Mesenchymal stem cell (in vitro differentiated cells and primary cell): Measurements from ENCODE around the gene RAB10.
"Not testable (repeated sequence)": the region's sequence is repeated elsewhere in the genome, so short reads cannot be mapped to it uniquely, and the experiment has no call there.

Experiments
- DNase-seq: peaks from one replicate; pipeline ENCODE4 v3.0.0-alpha.2; 2013
- H2AFZ ChIP-seq: one replicate; pipeline ENCODE4 v1.6.1; 2013; ENCODE audit warnings: low read depth, mild to moderate bottlenecking, control low read depth, inconsistent platforms, low read length, moderate library complexity
- H2AK5ac ChIP-seq: 2 replicates; pipeline ENCODE4 v1.6.1; 2013; ENCODE audit warnings: low read length, moderate library complexity, mild to moderate bottlenecking, inconsistent platforms; ENCODE audit not compliant: severe bottlenecking
- H2BK120ac ChIP-seq: one replicate; pipeline ENCODE4 v1.6.1; 2013; ENCODE audit warnings: low read depth, mild to moderate bottlenecking, inconsistent platforms, low read length, moderate library complexity
- H2BK12ac ChIP-seq, 2 experiments: one replicate each; pipeline ENCODE4 v1.6.1; 2013; ENCODE audit warnings: inconsistent platforms in 2 of 2, low read length in 2 of 2, mild to moderate bottlenecking in 2 of 2, moderate library complexity in 2 of 2, control low read depth in 1 of 2
- H2BK15ac ChIP-seq: one replicate; pipeline ENCODE4 v1.6.1; 2013; ENCODE audit warnings: mild to moderate bottlenecking, low read depth, inconsistent platforms; ENCODE audit not compliant: poor library complexity, severe bottlenecking
- H2BK5ac ChIP-seq: 2 replicates; pipeline ENCODE4 v1.6.1; 2013; ENCODE audit warnings: low read depth, mild to moderate bottlenecking, low read length, control low read depth, inconsistent platforms; ENCODE audit not compliant: poor library complexity, severe bottlenecking
- H3K14ac ChIP-seq, 2 experiments: one replicate each; pipeline ENCODE4 v1.6.1; 2013; ENCODE audit warnings: inconsistent platforms in 2 of 2, low read length in 2 of 2, control low read depth in 1 of 2, mild to moderate bottlenecking in 1 of 2, moderate library complexity in 1 of 2
- H3K18ac ChIP-seq, 2 experiments: one replicate each; pipeline ENCODE4 v1.6.1; 2013; ENCODE audit warnings: inconsistent platforms in 2 of 2, low read length in 2 of 2, control low read depth in 1 of 2, low read depth in 1 of 2, mild to moderate bottlenecking in 1 of 2
- H3K23ac ChIP-seq, 2 experiments: one replicate each; pipeline ENCODE4 v1.6.1; 2013; ENCODE audit warnings: inconsistent platforms in 2 of 2, low read length in 2 of 2, mild to moderate bottlenecking in 2 of 2, moderate library complexity in 2 of 2, control low read depth in 1 of 2
- H3K27ac ChIP-seq: 2 replicates; pipeline ENCODE4 v1.5.1; 2013; ENCODE audit warnings: mild to moderate bottlenecking, moderate library complexity, low read length, control low read depth, inconsistent platforms; ENCODE audit not compliant: poor library complexity, severe bottlenecking
- H3K27me3 ChIP-seq, 2 experiments: 2 replicates each; pipeline versions ENCODE4 v1.6.1 to v1.7.0; 2013; ENCODE audit warnings: low read length in 2 of 2, mild to moderate bottlenecking in 2 of 2, moderate library complexity in 2 of 2, control low read depth in 1 of 2, inconsistent platforms in 1 of 2; ENCODE audit not compliant: control insufficient read depth in 1 of 2, insufficient read depth in 1 of 2
- H3K36me3 ChIP-seq, 2 experiments: 2 replicates each; pipeline versions ENCODE4 v1.6.1 to v1.7.0; 2013; ENCODE audit warnings: low read length in 2 of 2, control low read depth in 1 of 2, inconsistent platforms in 1 of 2, low read depth in 1 of 2, mild to moderate bottlenecking in 1 of 2; ENCODE audit not compliant: insufficient read depth in 2 of 2, control insufficient read depth in 1 of 2
- H3K4ac ChIP-seq, 2 experiments: one replicate each; pipeline ENCODE4 v1.6.1; 2013; ENCODE audit warnings: inconsistent platforms in 2 of 2, low read length in 2 of 2, mild to moderate bottlenecking in 2 of 2, moderate library complexity in 2 of 2, control low read depth in 1 of 2, low read depth in 1 of 2
- H3K4me1 ChIP-seq: 2 replicates; pipeline ENCODE4 v1.6.1; 2013; ENCODE audit warnings: low read depth, low read length, control low read depth; ENCODE audit not compliant: control insufficient read depth, insufficient read depth
- H3K4me2 ChIP-seq: 2 replicates; pipeline ENCODE4 v1.6.1; 2013; ENCODE audit warnings: low read length, mild to moderate bottlenecking, inconsistent platforms; ENCODE audit not compliant: poor library complexity, severe bottlenecking
- H3K4me3 ChIP-seq, 2 experiments: 2 replicates each; pipeline versions ENCODE4 v1.5.1 to v1.7.0; 2013; ENCODE audit warnings: low read length in 2 of 2, mild to moderate bottlenecking in 2 of 2, control low read depth in 1 of 2, low read depth in 1 of 2; ENCODE audit not compliant: insufficient read depth in 1 of 2
- H3K79me1 ChIP-seq: replicated peaks from 2 replicates; pipeline ENCODE4 v1.6.1; 2013; ENCODE audit warnings: mild to moderate bottlenecking, control low read depth, low read length, inconsistent platforms; ENCODE audit not compliant: poor library complexity, severe bottlenecking
- H3K9ac ChIP-seq: 2 replicates; pipeline ENCODE4 v1.7.0; 2013; ENCODE audit warnings: mild to moderate bottlenecking, low read length, moderate library complexity
- H3K9me3 ChIP-seq: 2 replicates; pipeline ENCODE4 v1.7.0; 2013; ENCODE audit warnings: mild to moderate bottlenecking, low read length; ENCODE audit not compliant: control insufficient read depth
- H4K8ac ChIP-seq: one replicate; pipeline ENCODE4 v1.6.1; 2013; ENCODE audit warnings: inconsistent platforms, mild to moderate bottlenecking, low read length, moderate library complexity
- H4K91ac ChIP-seq: one replicate; pipeline ENCODE4 v1.6.1; 2013; ENCODE audit warnings: mild to moderate bottlenecking, low read length, inconsistent platforms
- WGBS: methylation state at CpG from one replicate; pipeline ENCODE4 v1.1.7; 2013; ENCODE audit warnings: mixed read lengths; 5-methylcytosine and 5-hydroxymethylcytosine counted together

The RAB10 gene

GRCh38 chr2:26088038-26088643 is 54.3 kb downstream of the RAB10 start:
- H3K9ac ChIP-seq = no peak overlapping the region

GRCh38 chr2:26088931-26089330 is 55.0 kb downstream of the RAB10 start:
- not testable (repeated sequence) for H3K14ac ChIP-seq, H3K18ac ChIP-seq, H3K9ac ChIP-seq, H3K27ac ChIP-seq, H3K4ac ChIP-seq, H2AK5ac ChIP-seq, H3K4me1 ChIP-seq, H4K8ac ChIP-seq, H3K23ac ChIP-seq, H4K91ac ChIP-seq, H3K9me3 ChIP-seq, H2BK120ac ChIP-seq, H3K27me3 ChIP-seq, H3K4me3 ChIP-seq, H3K4me2 ChIP-seq, H2BK5ac ChIP-seq, H3K79me1 ChIP-seq, DNase-seq, H2AFZ ChIP-seq, H2BK12ac ChIP-seq, H2BK15ac ChIP-seq
- WGBS = 97% methylated on average over 4 of the region's 4 CpGs
- H3K36me3 ChIP-seq = peaks cover 2 to 16% of the 10 kb centered on the region in 2 experiments

More at GRCh38 chr2:26088038-26088643, 54.3 kb downstream of the RAB10 start:
- Histone ChIP-seq H2BK15ac (no peak overlapping the region), H4K91ac (no peak overlapping the region), H3K18ac (no peak overlapping the region), H2BK5ac (no peak overlapping the region), H3K4me2 (no peak overlapping the region), H3K79me1 (peaks cover 8% of the 10 kb centered on the region), H3K4ac (no peak overlapping the region), H3K4me3 (no peak overlapping the region), H3K36me3 (peaks cover 6 to 10% of the 10 kb centered on the region in 2 experiments), H2AFZ (no peak overlapping the region), H3K27ac (no peak overlapping the region), H3K14ac (no peak overlapping the region), H4K8ac (no peak overlapping the region), H2AK5ac (no peak overlapping the region), H3K4me1 (peaks cover 2% of the 10 kb centered on the region), H3K9me3 (no peaks in the 10 kb centered on the region), H2BK12ac (no peak overlapping the region), H2BK120ac (no peak overlapping the region), H3K23ac (no peak overlapping the region), H3K27me3 (no peaks in the 10 kb centered on the region)
- DNase-seq = peak; percentile 51
- WGBS = 96% methylated on average over 1 of the region's 1 CpG

GRCh38 chr2:26089337-26089736 is 55.5 kb downstream of the RAB10 start:
- Histone ChIP-seq H2BK120ac (no peak overlapping the region), H3K79me1 (peaks cover 6% of the 10 kb centered on the region), H3K14ac (no peak overlapping the region), H3K18ac (no peak overlapping the region), H2BK12ac (no peak overlapping the region), H3K27me3 (no peaks in the 10 kb centered on the region), H3K4ac (no peak overlapping the region), H2AK5ac (no peak overlapping the region), H2AFZ (no peak overlapping the region), H2BK5ac (no peak overlapping the region), H3K4me3 (no peak overlapping the region), H3K9me3 (no peaks in the 10 kb centered on the region), H3K9ac (no peak overlapping the region), H3K27ac (no peak overlapping the region), H3K4me1 (peaks cover 2% of the 10 kb centered on the region), H4K91ac (no peak overlapping the region), H3K4me2 (no peak overlapping the region), H2BK15ac (no peak overlapping the region), H3K36me3 (peaks cover 3 to 16% of the 10 kb centered on the region in 2 experiments), H4K8ac (no peak overlapping the region), H3K23ac (no peak overlapping the region)
- WGBS = 100% methylated on average over 2 of the region's 2 CpGs
- no peak for DNase-seq

DNA sequence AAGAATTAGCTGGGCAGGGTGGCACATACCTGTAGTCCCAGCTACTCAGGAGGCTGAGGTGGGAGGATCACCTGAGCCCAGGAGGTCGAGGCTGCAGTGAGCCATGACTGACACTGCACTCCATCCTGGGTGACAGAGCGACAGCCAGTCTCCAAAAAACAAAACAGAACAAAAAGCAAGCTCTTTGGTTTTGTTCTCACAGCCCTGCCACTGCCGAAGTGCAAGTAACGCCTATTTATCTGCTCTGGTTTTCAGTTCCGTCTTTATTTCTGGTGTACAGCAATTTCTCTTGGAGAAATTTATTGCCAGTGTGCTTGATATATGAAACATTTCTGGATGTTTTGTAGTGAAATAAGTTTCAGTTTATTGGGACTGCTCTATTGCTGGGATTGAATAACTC is 61.9 kb downstream of the RAB10 start:
- Histone ChIP-seq H3K27me3 (no peaks in the 10 kb centered on the region), H3K27ac (no peak overlapping the region), H3K36me3 (peaks cover 16 to 39% of the 10 kb centered on the region in 2 experiments), H4K91ac (no peak overlapping the region), H2AFZ (no peak overlapping the region), H2BK15ac (no peak overlapping the region), H4K8ac (no peak overlapping the region), H3K9me3 (no peaks in the 10 kb centered on the region), H3K4ac (no peak overlapping the region), H3K4me3 (no peak overlapping the region), H2AK5ac (no peak overlapping the region), H3K14ac (no peak overlapping the region), H3K18ac (peak overlapping the region in 1 of 2 experiments; percentile 8), H3K4me2 (no peak overlapping the region), H3K4me1 (peaks cover 5% of the 10 kb centered on the region), H2BK12ac (no peak overlapping the region), H3K23ac (no peak overlapping the region), H2BK120ac (no peak overlapping the region), H2BK5ac (no peak overlapping the region), H3K9ac (no peak overlapping the region), H3K79me1 (peaks cover under 1% of the 10 kb centered on the region)
- no peak for DNase-seq
- WGBS = 97% methylated on average over 5 of the region's 5 CpGs
